Effector memory CD4-positive, alpha-beta T cell (primary cell): ENCODE measurements around the gene ANKS3.

ENCODE experiments used
- DNase-seq, 3 donors: peaks; one replicate each; pipeline ENCODE4 v3.0.0-alpha.2; 2020
- H3K27ac ChIP-seq: 2 replicates; pipeline ENCODE4 v1.7.0; 2013; ENCODE audit warnings: mild to moderate bottlenecking, low read length, moderate library complexity; ENCODE audit not compliant: insufficient read depth, poor library complexity, severe bottlenecking
- H3K27me3 ChIP-seq: replicated peaks from 2 replicates; pipeline ENCODE4 v1.7.0; 2013; ENCODE audit warnings: mild to moderate bottlenecking, low read length; ENCODE audit not compliant: insufficient read depth, control insufficient read depth, poor library complexity, severe bottlenecking
- H3K36me3 ChIP-seq: 2 replicates; pipeline ENCODE4 v1.7.0; 2013; ENCODE audit warnings: mild to moderate bottlenecking, low read length, moderate library complexity; ENCODE audit not compliant: control insufficient read depth, insufficient read depth
- H3K4me1 ChIP-seq: 2 replicates; pipeline ENCODE4 v1.7.0; 2013; ENCODE audit warnings: low read length, mild to moderate bottlenecking; ENCODE audit not compliant: control insufficient read depth, insufficient read depth, poor library complexity, severe bottlenecking
- H3K4me3 ChIP-seq: 2 replicates; pipeline ENCODE4 v1.7.0; 2013; ENCODE audit warnings: low read length, low read depth, mild to moderate bottlenecking; ENCODE audit not compliant: insufficient read depth, poor library complexity, severe bottlenecking
- H3K9me3 ChIP-seq: 2 replicates; pipeline ENCODE4 v1.7.0; 2013; ENCODE audit warnings: mild to moderate bottlenecking, low read length, moderate library complexity; ENCODE audit not compliant: control insufficient read depth

Gene ANKS3

DNA sequence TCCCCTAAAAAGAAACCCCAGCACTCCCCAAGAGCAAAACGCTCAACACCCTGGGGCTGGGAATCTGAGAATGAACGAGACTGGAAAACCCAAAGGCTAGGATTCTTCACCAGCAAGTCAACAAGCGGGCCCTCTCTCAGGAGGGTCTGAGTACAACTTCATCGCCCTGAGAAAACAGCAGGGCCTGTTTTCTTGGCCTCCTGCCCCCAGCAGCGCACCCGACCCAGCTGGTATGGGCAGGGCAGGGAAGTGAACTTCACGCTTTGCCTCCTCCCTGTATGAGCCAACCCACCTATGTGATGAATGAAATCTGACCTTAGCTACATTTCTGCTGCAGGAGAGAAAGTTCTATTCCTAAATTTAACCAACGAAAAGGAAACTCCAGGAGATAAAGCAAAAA, 29.6 kb downstream of the ANKS3 start:
- no peaks in the 10 kb centered on the region for H3K4me1 ChIP-seq
- DNase-seq, result no peak
- no peak overlapping the region for H3K27ac ChIP-seq
- H3K4me3 ChIP-seq, result no peak overlapping the region
- H3K27me3 ChIP-seq, result no peaks in the 10 kb centered on the region
- no peaks in the 10 kb centered on the region for H3K9me3 ChIP-seq
- H3K36me3 ChIP-seq, result peaks cover 35% of the 10 kb centered on the region

DNA sequence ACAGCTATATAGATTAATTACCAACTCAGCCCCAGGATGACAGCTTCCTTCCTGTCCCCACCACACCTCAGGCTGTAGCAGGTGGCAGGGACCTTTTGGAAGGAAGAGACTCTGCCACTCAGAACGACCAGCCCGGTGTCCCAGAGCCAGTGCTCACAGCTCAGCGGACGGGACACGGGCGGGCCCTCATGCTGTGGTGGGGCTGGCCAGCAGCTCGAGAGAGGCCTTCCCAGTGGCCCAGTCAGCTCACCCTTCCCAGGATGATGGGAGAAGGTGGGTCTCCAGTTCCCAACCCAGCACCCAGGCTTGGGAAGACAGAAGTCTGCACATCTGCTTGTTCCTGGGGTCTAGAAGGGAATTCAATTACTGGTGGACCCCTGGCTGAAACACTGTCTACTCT, 30.2 kb downstream of the ANKS3 start:
- Histone ChIP-seq H3K4me1 (no peaks in the 10 kb centered on the region), H3K9me3 (no peaks in the 10 kb centered on the region), H3K27me3 (no peaks in the 10 kb centered on the region), H3K36me3 (peaks cover 41% of the 10 kb centered on the region), H3K4me3 (no peak overlapping the region), H3K27ac (no peak overlapping the region)
- no peak for DNase-seq

DNA sequence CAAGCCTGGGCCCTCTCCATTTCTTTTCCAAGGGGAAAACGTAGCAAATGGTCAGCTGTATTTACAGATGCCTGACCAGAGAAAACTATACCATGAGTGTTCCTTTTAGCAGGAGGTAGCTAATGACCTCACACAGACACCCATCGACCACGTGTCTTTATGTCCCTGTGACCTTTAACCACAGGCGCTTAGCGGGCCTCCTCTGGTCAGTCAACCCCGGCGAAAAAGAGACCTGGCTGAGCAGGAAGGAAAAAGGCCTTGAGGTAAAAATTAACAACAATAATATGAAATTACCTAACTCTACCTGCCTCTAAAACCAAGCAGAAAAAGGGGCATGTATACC, 31.6 kb downstream of the ANKS3 start:
- Histone ChIP-seq H3K4me3 (no peak overlapping the region), H3K27me3 (no peaks in the 10 kb centered on the region), H3K27ac (no peak overlapping the region), H3K36me3 (peaks cover 52% of the 10 kb centered on the region), H3K4me1 (no peaks in the 10 kb centered on the region), H3K9me3 (no peaks in the 10 kb centered on the region)
- no peak for DNase-seq

DNA sequence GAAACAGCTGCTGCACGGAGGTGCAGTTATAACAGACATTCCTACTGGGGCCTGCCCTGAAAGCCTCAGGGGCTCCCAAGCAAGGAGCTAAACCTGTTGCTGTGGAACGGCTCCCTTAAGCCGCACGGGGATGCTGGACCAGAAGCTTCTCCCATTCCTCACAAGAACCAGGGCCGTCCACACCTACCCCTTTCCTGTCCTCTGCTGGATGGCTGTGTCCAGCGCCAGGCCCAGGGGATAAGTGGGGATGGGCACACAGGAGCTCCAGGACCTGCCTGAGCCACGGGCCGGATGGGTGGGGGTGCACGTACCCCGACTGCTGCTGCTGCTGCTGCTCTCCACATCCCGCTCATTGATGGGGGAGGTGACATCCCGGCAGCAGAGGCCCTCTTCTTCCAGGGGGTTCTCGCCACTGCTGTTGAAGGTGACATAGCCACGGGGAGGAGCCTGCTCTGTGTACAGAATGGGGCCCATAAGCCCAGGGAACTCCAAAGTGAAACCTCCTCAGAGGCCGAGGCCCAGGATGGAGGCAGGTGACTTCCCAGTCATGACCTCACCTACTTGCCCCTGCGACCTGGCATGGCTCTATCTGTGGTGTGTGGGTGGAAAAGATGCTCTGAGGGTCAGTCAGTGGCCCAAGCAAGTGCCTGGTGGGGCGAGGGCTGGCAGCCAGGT, 32.1 kb downstream of the ANKS3 start:
- Histone ChIP-seq H3K27ac (no peak overlapping the region), H3K27me3 (no peaks in the 10 kb centered on the region), H3K36me3 (peaks cover 57% of the 10 kb centered on the region), H3K4me3 (no peak overlapping the region), H3K9me3 (no peaks in the 10 kb centered on the region), H3K4me1 (no peaks in the 10 kb centered on the region)
- no peak for DNase-seq

DNA sequence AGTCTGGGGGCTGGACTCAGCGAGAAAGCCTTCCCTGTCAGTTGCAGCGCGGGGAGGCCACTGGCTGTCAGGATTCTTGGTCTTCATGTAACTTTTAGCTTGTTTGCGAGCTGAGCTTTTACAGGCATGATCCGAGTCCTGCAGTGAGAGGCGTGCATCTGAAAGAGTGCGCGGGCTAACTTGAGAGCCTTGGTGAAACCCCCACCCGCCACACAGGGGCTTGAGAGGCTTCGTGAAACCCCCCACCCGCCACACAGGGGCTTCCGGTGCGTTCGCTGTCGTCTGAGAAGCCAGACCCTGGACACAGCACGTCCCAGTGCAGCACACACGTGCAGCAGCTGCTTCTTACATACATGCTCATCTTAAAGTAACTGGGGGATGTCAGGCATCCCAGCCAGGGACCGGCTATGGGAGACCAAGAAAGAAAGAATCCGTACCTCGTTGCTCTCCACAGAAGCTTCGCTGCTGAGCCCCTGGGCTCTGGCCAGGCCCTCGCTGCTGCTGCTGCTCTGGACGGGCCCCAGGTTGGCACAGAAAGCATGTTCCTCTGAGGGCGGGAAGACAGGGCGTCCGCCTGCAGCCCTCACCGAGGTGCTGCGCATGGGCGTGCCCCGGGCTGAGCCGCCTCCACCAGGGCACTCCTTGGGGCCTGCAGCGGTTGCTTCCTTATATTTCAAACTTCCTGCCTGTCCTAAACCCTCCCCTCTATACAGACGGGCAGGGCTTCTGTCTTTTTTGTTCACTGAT, 32.9 kb downstream of the ANKS3 start:
- Histone ChIP-seq H3K4me3 (no peak overlapping the region), H3K27me3 (no peaks in the 10 kb centered on the region), H3K27ac (no peak overlapping the region), H3K36me3 (peaks cover 61% of the 10 kb centered on the region), H3K9me3 (no peaks in the 10 kb centered on the region), H3K4me1 (no peaks in the 10 kb centered on the region)
- DNase-seq, result no peak

DNA sequence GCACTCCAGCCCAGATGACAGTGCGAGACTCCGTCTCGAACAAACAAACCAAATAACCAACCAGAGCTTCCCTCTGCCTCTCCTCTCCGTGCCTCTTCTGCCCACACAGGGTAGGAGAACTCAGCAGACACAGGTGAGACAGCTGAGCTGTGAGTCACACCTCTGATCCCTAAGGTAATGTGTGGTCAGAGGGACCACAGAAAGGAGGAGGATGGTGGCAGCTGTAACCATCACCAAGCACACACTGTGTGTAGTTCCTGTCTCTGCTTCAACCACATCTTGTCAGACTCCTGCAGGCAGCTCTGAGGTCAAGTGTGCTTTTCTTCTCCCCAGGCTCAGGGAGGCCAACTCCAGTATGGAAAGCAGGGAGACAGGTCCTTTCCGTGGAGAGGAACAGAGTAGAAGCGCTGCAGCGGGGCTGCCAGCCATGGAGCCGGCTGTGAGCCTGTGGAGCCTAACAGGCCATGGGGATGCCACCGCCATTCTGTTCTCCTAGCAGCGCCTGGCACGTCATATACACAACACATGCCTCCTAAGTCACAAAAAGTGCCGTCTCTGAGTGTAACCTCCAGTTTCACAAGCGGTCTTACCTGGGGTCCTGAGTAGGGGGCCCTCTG, 33.6 kb downstream of the ANKS3 start:
- no peak overlapping the region for H3K27ac ChIP-seq
- H3K4me1 ChIP-seq, result no peaks in the 10 kb centered on the region
- no peak for DNase-seq
- no peak overlapping the region for H3K4me3 ChIP-seq
- H3K9me3 ChIP-seq, result no peaks in the 10 kb centered on the region
- H3K36me3 ChIP-seq, result peaks cover 68% of the 10 kb centered on the region
- no peaks in the 10 kb centered on the region for H3K27me3 ChIP-seq

DNA sequence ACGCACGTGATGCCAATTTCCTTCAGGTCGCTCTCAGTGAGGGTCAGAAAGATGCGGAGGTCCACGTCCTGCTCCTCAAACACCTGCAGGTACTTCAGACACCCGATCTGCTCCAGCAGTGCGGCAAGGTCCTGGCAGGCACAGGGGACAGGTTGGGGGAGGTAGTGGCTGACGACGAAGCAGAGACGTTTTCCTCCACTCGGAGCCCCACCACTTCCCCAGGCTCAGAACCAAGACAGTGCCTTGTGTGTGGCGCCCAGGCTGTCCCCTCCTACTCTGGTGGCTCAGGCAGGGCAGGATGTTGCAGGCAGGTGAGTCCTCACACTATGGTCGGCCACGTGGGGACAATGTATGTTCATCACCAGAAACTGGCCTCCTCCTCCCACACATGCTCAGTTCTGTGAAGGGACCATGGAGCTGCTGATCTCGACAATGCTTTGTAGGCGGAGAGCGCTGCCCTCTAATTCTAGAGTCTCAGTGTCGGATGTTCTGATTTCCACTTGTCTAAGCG, 35.0 kb downstream of the ANKS3 start:
- no peaks in the 10 kb centered on the region for H3K9me3 ChIP-seq
- no peak overlapping the region for H3K4me3 ChIP-seq
- peaks cover 67% of the 10 kb centered on the region for H3K36me3 ChIP-seq
- peaks cover 9% of the 10 kb centered on the region for H3K4me1 ChIP-seq
- no peak for DNase-seq
- no peaks in the 10 kb centered on the region for H3K27me3 ChIP-seq
- H3K27ac ChIP-seq, result no peak overlapping the region

DNA sequence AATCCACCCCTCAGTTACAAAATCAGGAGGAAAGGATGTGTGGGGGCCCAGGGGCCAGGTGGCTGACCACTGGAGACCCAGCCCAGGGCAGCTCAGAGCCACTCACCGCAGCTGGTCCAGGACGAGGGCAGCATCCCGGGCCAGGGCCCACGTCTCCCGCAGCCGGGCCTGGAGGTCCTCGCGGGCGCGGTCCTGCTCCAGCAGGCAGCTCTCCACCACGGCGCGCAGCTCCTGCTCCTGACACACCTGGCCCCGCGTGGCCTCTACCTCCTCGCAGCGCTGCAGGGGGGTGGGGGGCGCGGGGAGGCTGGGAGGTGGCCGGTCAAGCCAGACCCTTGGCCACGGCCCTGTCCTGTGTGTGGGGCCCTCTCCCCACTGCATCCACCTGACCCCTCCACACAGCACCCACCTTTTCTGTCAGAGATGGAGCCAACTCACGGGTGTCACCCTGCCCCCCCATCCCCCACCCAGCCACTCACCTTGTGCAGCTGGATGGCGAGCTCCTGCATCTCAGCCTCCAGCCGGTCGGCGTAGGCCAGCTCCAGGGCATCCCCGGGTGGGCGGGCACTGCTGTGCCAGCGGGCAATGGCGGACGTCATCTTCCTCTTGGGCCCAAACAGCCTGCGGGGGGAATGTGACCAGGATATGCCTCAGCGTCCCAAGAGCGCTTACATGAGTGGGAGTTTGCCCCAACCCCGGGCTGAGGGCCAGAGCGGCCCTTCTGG, 35.6 kb downstream of the ANKS3 start:
- Histone ChIP-seq H3K4me1 (peaks cover 10% of the 10 kb centered on the region), H3K9me3 (no peaks in the 10 kb centered on the region), H3K27me3 (no peaks in the 10 kb centered on the region), H3K4me3 (no peak overlapping the region), H3K27ac (no peak overlapping the region), H3K36me3 (peaks cover 67% of the 10 kb centered on the region)
- DNase-seq, result no peak

DNA sequence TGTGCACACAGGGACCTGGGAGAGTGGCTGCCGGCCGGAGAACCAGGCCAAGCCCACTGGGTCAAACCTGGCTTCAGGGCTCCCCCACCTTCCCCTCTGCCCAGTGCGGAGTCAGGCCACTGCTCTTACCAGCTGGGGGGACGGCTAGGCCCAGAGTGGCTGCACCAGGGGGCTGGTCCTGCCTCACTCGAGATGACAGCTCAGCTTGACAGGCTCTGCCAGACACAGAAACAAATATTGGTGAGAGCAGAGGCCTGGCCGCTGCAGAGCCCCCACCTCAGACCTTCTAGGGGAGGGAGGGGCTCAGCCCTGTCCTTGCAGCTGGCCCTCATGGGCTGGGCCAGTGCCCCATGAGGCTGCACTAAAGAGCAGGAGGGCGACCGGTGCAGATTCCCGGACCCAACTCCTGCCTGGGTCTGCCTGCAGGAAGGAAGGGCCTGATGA, 36.2 kb downstream of the ANKS3 start:
- H3K4me1 ChIP-seq, result peaks cover 13% of the 10 kb centered on the region
- DNase-seq, result no peak
- H3K9me3 ChIP-seq, result no peaks in the 10 kb centered on the region
- H3K36me3 ChIP-seq, result peaks cover 67% of the 10 kb centered on the region
- no peak overlapping the region for H3K4me3 ChIP-seq
- H3K27me3 ChIP-seq, result no peaks in the 10 kb centered on the region
- no peak overlapping the region for H3K27ac ChIP-seq
